SU-DHL-6 (cell line): ENCODE measurements around the gene KATNAL1.

ENCODE experiments used
- H2AFZ ChIP-seq: fragments of 200-600 bp; sonication (generic); 2 replicates; pipeline ENCODE4 v1.6.1; 2014; ENCODE audit warnings: low read depth, mild to moderate bottlenecking, moderate library complexity, mixed read lengths, antibody characterized with exemption, low read length; ENCODE audit not compliant: severe bottlenecking
- H3F3A ChIP-seq: fragments of 200-600 bp; shearing (Covaris generic); 2 replicates; pipeline ENCODE4 v1.6.0; 2016; ENCODE audit warnings: antibody characterized with exemption, mild to moderate bottlenecking; ENCODE audit not compliant: insufficient read depth
- H3K27ac ChIP-seq: fragments of 200-600 bp; sonication (generic); 2 replicates; pipeline ENCODE4 v1.5.1; 2016; ENCODE audit warnings: low read depth, mild to moderate bottlenecking, low read length, moderate library complexity, mixed read lengths
- H3K27me3 ChIP-seq: fragments of 200-600 bp; sonication (generic), shearing (Covaris generic); 2 replicates; pipeline ENCODE4 v1.6.0; 2014; ENCODE audit warnings: mild to moderate bottlenecking, low read length
- H3K36me3 ChIP-seq: fragments of 200-600 bp; sonication (generic); 2 replicates; pipeline ENCODE4 v1.6.1; 2014; ENCODE audit warnings: mild to moderate bottlenecking, low read length, mixed read lengths
- H3K4me2 ChIP-seq: fragments of 300-600, 200-600 bp; shearing (Covaris generic), sonication (generic); 2 replicates; pipeline ENCODE4 v1.6.0; 2014; ENCODE audit warnings: low read length, low read depth, mild to moderate bottlenecking; ENCODE audit not compliant: poor library complexity, severe bottlenecking
- H3K4me3 ChIP-seq: fragments of 200-600 bp; sonication (generic); 2 replicates; pipeline ENCODE4 v1.5.1; 2014; ENCODE audit warnings: antibody characterized with exemption, low read length, mild to moderate bottlenecking, mixed read lengths; ENCODE audit not compliant: insufficient read depth, poor library complexity, severe bottlenecking
- H3K79me2 ChIP-seq: fragments of 200-600 bp; sonication (generic); 2 replicates; pipeline ENCODE4 v1.6.1; 2014; ENCODE audit warnings: mild to moderate bottlenecking, low read length, moderate library complexity; ENCODE audit not compliant: insufficient read depth
- H3K9ac ChIP-seq: fragments of 200-600 bp; sonication (generic); 2 replicates; pipeline ENCODE4 v1.7.0; 2014; ENCODE audit warnings: mild to moderate bottlenecking, low read length
- H3K9me2 ChIP-seq: fragments of 200-600 bp; sonication (generic); replicated peaks from 2 replicates; pipeline ENCODE4 v1.6.1; 2014; ENCODE audit warnings: low read length; ENCODE audit not compliant: insufficient read depth
- H3K9me3 ChIP-seq: fragments of 200-600 bp; sonication (generic); 2 replicates; pipeline ENCODE4 v1.6.1; 2014; ENCODE audit warnings: low read length, mixed read lengths; ENCODE audit not compliant: insufficient read depth
- H4K20me1 ChIP-seq: fragments of 200-600 bp; sonication (generic); 2 replicates; pipeline ENCODE4 v1.6.1; 2014; ENCODE audit warnings: low read depth, mild to moderate bottlenecking, antibody characterized with exemption, low read length, moderate library complexity, mixed read lengths
- EZH2phosphoT487 ChIP-seq: fragments of 200-600 bp; sonication (generic), shearing (Covaris generic); conservative IDR thresholded peaks from 2 replicates; pipeline ENCODE4 v1.6.1; 2018; ENCODE audit warnings: mild to moderate bottlenecking, antibody characterized with exemption, low read length, moderate library complexity, mixed read lengths
- TF ChIP-seq, protein P1 (sequence below): fragments of 200-600 bp; sonication (generic); IDR thresholded peaks from one replicate; pipeline ENCODE4 v1.5.1; 2017; ENCODE audit warnings: antibody characterized with exemption, mild to moderate bottlenecking, low read length, moderate library complexity; ENCODE audit not compliant: insufficient read depth, poor library complexity, severe bottlenecking

Gene KATNAL1

DNA sequence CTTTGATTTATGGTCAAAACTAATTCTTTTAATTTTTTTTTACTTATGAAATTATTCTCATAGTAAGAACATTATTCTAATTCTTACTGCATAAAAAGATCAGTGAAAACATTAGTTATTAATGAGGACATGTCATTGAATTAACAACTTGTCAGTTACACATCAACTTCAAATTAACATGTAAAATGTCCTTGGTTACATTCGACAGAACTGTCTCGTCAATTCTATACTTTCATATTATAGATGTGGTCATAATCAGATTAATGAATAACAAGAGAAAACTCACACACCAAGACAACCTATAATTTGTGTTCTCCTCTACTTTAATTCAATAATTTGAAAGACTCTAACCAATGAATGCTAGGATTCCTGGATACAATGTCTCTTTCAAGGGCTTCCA is 66.7 kb downstream of the KATNAL1 start:
- Histone ChIP-seq H3K27me3 (no peaks in the 10 kb centered on the region), H2AFZ (no peak overlapping the region), H3K4me2 (no peak overlapping the region), H3K9me3 (no peaks in the 10 kb centered on the region), H3K27ac (no peak overlapping the region), H3K79me2 (0 out of 2 replicates have a peak, but pooled peaks cover 3% of the 10 kb centered on the region), H3K36me3 (peaks cover 6% of the 10 kb centered on the region; the same call in 1 of the 2 replicates), H3K4me3 (no peak overlapping the region), H4K20me1 (no peaks in the 10 kb centered on the region), H3K9ac (no peak overlapping the region), H3F3A (no peaks in the 10 kb centered on the region), H3K9me2 (no peaks in the 10 kb centered on the region)
- TF ChIP-seq, protein P1, sequence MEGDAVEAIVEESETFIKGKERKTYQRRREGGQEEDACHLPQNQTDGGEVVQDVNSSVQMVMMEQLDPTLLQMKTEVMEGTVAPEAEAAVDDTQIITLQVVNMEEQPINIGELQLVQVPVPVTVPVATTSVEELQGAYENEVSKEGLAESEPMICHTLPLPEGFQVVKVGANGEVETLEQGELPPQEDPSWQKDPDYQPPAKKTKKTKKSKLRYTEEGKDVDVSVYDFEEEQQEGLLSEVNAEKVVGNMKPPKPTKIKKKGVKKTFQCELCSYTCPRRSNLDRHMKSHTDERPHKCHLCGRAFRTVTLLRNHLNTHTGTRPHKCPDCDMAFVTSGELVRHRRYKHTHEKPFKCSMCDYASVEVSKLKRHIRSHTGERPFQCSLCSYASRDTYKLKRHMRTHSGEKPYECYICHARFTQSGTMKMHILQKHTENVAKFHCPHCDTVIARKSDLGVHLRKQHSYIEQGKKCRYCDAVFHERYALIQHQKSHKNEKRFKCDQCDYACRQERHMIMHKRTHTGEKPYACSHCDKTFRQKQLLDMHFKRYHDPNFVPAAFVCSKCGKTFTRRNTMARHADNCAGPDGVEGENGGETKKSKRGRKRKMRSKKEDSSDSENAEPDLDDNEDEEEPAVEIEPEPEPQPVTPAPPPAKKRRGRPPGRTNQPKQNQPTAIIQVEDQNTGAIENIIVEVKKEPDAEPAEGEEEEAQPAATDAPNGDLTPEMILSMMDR = no peak
- TF ChIP-seq EZH2phosphoT487 = no peak

DNA sequence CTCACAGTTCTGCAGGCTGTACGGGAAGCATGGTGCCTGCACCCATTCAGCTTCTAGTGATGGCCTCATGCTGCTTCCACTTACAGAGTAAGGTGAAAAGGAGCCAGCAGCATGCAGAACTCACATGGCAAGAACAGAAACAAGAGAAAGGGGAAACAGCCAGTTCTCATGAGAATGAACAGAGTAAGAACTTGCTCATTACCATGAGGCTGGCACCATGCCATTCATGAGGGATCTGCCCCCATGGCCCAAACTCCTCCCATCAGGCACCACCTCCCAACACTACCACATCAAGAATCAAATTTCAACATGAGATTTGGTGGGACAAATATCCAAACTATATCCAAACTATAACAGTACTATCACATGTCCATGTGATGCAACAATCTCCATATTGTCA is 72.1 kb downstream of the KATNAL1 start:
- no peaks in the 10 kb centered on the region for H3K27me3 ChIP-seq
- no peaks in the 10 kb centered on the region for H3K9me2 ChIP-seq
- H3K9me3 ChIP-seq = no peaks in the 10 kb centered on the region
- no peak for TF ChIP-seq EZH2phosphoT487
- H4K20me1 ChIP-seq = no peaks in the 10 kb centered on the region
- H3K36me3 ChIP-seq = peaks cover 8% of the 10 kb centered on the region; the same call in 1 of the 2 replicates
- no peak overlapping the region for H3K4me2 ChIP-seq
- H3K4me3 ChIP-seq = no peak overlapping the region
- no peak overlapping the region for H3K27ac ChIP-seq
- no peak overlapping the region for H3K9ac ChIP-seq
- no peaks in the 10 kb centered on the region for H3F3A ChIP-seq
- H3K79me2 ChIP-seq = no peaks in the 10 kb centered on the region
- H2AFZ ChIP-seq = no peak overlapping the region

DNA sequence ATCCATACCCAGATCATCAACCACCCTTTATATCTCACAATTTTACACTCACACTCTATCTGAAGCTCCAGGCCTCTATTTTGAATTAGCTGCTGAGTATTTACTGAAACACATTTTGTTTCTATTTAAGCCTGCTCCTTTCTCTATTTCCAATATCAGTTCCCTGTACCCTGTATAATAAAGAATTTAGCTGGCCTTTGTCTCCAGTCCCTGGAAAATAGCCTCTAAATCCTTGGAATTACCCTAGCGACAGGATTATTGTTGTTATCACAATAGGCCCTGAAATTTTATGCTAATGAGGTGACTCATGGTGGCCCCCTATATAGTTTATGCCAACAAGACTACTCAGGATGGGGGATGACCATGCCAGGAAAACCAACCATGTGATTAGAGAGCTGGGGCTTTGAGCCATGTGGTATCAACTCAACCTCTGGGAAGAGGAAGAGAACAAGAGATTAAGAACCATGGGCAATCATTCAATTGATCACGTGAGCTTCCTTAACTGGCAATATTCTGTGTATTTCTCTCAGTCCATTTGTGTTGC is 72.7 kb downstream of the KATNAL1 start:
- Histone ChIP-seq H4K20me1 (no peaks in the 10 kb centered on the region), H3K4me3 (no peak overlapping the region), H3K36me3 (peaks cover 12% of the 10 kb centered on the region; the same call in 1 of the 2 replicates), H3K9me3 (no peaks in the 10 kb centered on the region), H3K79me2 (no peaks in the 10 kb centered on the region), H3K9me2 (no peaks in the 10 kb centered on the region), H3K4me2 (no peak overlapping the region), H3K27ac (no peak overlapping the region), H2AFZ (no peak overlapping the region), H3K27me3 (no peaks in the 10 kb centered on the region), H3K9ac (no peak overlapping the region), H3F3A (no peaks in the 10 kb centered on the region)
- TF ChIP-seq, protein P1 = no peak
- no peak for TF ChIP-seq EZH2phosphoT487

DNA sequence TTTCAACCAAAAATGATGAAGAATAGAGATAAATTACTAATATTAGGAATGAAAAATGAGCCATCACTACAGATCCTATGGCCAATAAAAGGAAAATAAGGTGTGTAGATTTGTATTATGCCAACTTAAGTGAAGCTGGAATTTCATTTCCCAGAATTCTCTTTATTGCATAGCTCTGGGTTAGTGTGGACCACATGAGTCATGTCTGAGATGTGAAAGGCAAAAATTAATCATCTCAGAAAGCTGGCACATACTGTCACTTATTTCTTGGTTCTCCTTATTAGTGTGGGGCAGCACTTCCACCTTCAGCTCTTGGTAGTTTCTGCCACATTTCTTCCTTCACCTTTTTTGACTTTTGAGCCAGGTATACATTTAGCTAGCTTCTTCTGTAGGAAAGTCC is 82.6 kb downstream of the KATNAL1 start:
- Histone ChIP-seq H3K9ac (no peak overlapping the region), H3K79me2 (no peaks in the 10 kb centered on the region), H3K9me2 (no peaks in the 10 kb centered on the region), H3K27me3 (no peaks in the 10 kb centered on the region), H3F3A (no peaks in the 10 kb centered on the region), H4K20me1 (no peaks in the 10 kb centered on the region), H3K4me2 (no peak overlapping the region), H3K36me3 (peaks cover 50% of the 10 kb centered on the region), H3K9me3 (peaks cover 10% of the 10 kb centered on the region; the same call in 1 of the 2 replicates), H3K27ac (no peak overlapping the region), H2AFZ (no peak overlapping the region), H3K4me3 (no peak overlapping the region)
- no peak for TF ChIP-seq EZH2phosphoT487
- TF ChIP-seq, protein P1 = no peak
